Neural crest cell (in vitro differentiated cells): ENCODE results near the gene MAOB. TPM values are rescaled to one million over a fixed set of nuclear protein-coding genes. Genes with fewer than 3 reads are reported as not detected.

Experiments
- DNase-seq: peaks from one replicate; pipeline ENCODE4 v3.0.0; 2021; ENCODE audit warnings: low read depth, mixed read lengths, low spot score
- H3K27ac Mint-ChIP-seq: one replicate; pipeline ENCODE4 v1.8.0; 2021; ENCODE audit warnings: mild to moderate bottlenecking, mixed read lengths; ENCODE audit not compliant: unreplicated experiment
- H3K27me3 Mint-ChIP-seq: 2 replicates; pipeline ENCODE4 v1.8.0; 2021; ENCODE audit warnings: low read depth, mild to moderate bottlenecking, mixed read lengths
- H3K36me3 Mint-ChIP-seq: 2 replicates; pipeline ENCODE4 v1.8.0; 2021; ENCODE audit warnings: low read depth, mild to moderate bottlenecking, mixed read lengths
- H3K4me1 Mint-ChIP-seq: 2 replicates; pipeline ENCODE4 v1.8.0; 2021; ENCODE audit warnings: mixed read lengths
- H3K4me3 Mint-ChIP-seq: one replicate; pipeline ENCODE4 v1.8.0; 2021; ENCODE audit warnings: mild to moderate bottlenecking, mixed read lengths
- H3K9me3 Mint-ChIP-seq: 2 replicates; pipeline ENCODE4 v1.8.0; 2021; ENCODE audit warnings: mixed read lengths
- CTCF ChIP-seq: fragments of 200-600 bp; sonication (generic); conservative IDR thresholded peaks from 2 replicates; pipeline ENCODE4 v1.5.0; 2021; ENCODE audit warnings: antibody characterized with exemption, mild to moderate bottlenecking
- total RNA-seq: library from RNA; stranded (reverse); gene quantifications from 2 replicates; pipeline ENCODE4 v1.2.1, GENCODE V29; 2021

Gene MAOB
- total RNA-seq, 1 donor from 2014 or later = 0.98 TPM

- Mint-ChIP-seq H3K9me3 (no peaks in the 10 kb centered on the region), H3K4me3 (no peak overlapping the region), H3K27me3 (no peaks in the 10 kb centered on the region), H3K36me3 (peaks cover 2% of the 10 kb centered on the region), H3K4me1 (no peaks in the 10 kb centered on the region), H3K27ac (no peak overlapping the region)
- no peak for DNase-seq
- TF ChIP-seq CTCF = no peak
These were observed 161.3 kb downstream of the MAOB start for GRCh38 chrX:43720961-43721360.

- Mint-ChIP-seq H3K27ac (no peak overlapping the region), H3K36me3 (no peaks in the 10 kb centered on the region), H3K27me3 (no peaks in the 10 kb centered on the region), H3K4me1 (no peaks in the 10 kb centered on the region), H3K4me3 (no peak overlapping the region), H3K9me3 (no peaks in the 10 kb centered on the region)
- no peak for TF ChIP-seq CTCF
- no peak for DNase-seq
These were observed 162.2 kb downstream of the MAOB start for GRCh38 chrX:43720082-43720481.

DNA sequence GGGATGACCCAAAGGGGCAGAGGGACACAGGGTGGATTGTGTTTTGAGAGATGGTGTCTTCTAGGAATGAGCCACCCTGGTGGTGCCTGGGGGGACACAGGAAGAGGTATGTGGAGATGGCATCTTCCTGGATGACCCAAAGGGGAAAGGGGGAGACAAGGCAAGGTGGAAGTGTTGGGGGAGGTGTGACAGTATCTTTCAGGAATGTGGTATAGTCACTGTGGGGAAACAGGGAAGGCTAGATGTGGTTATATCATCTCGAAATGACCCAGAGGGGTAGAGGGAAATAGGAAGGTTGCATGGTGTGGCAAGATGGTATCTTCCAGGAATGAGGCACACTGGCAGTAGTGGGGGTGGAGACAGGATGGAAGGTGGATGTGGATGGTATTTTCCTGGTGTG lies 163.3 kb downstream of the MAOB start:
- no peaks in the 10 kb centered on the region for H3K9me3 Mint-ChIP-seq
- no peak for TF ChIP-seq CTCF
- no peaks in the 10 kb centered on the region for H3K27me3 Mint-ChIP-seq
- DNase-seq = no peak
- H3K4me3 Mint-ChIP-seq = no peak overlapping the region
- H3K36me3 Mint-ChIP-seq = no peaks in the 10 kb centered on the region
- no peaks in the 10 kb centered on the region for H3K4me1 Mint-ChIP-seq
- no peak overlapping the region for H3K27ac Mint-ChIP-seq

GRCh38 chrX:43718546-43718945 lies 163.7 kb downstream of the MAOB start:
- Mint-ChIP-seq H3K4me3 (no peak overlapping the region), H3K36me3 (no peaks in the 10 kb centered on the region), H3K27ac (no peak overlapping the region), H3K27me3 (no peaks in the 10 kb centered on the region), H3K4me1 (no peaks in the 10 kb centered on the region), H3K9me3 (no peaks in the 10 kb centered on the region)
- no peak for DNase-seq
- no peak for TF ChIP-seq CTCF

GRCh38 chrX:43718081-43718480 lies 164.2 kb downstream of the MAOB start:
- Mint-ChIP-seq H3K27me3 (no peaks in the 10 kb centered on the region), H3K4me1 (no peaks in the 10 kb centered on the region), H3K9me3 (no peaks in the 10 kb centered on the region), H3K27ac (no peak overlapping the region), H3K36me3 (no peaks in the 10 kb centered on the region), H3K4me3 (no peak overlapping the region)
- no peak for TF ChIP-seq CTCF
- DNase-seq = no peak

GRCh38 chrX:43717161-43717560 lies 165.1 kb downstream of the MAOB start:
- Mint-ChIP-seq H3K36me3 (no peaks in the 10 kb centered on the region), H3K27me3 (no peaks in the 10 kb centered on the region), H3K4me1 (no peaks in the 10 kb centered on the region), H3K9me3 (no peaks in the 10 kb centered on the region), H3K4me3 (no peak overlapping the region), H3K27ac (no peak overlapping the region)
- no peak for DNase-seq
- no peak for TF ChIP-seq CTCF
